MCF 10A (cell line): Measurements from ENCODE around the gene WWP2. TPM values are rescaled to one million over a fixed set of nuclear protein-coding genes. Genes with fewer than 3 reads are reported as not detected.

Experiments
- BruUV-seq: library from RNA; stranded (reverse); fragments of 400-500 nt; replicated peaks from 2 replicates; lab custom pipeline; 2021; lab: Mats Ljungman, UMichigan
- CTCF ChIA-PET: fragments of 300-600 bp; sonication (Branson Sonifier 250); formaldehyde crosslinking; extraction: SDS; loops from one replicate; lab custom pipeline; 2021; ENCODE audit warnings: antibody characterized with exemption, inconsistent platforms; lab: Yijun Ruan, JAX
- POLR2A ChIA-PET: fragments of 300-600, 350-650 bp; sonication (Branson Sonifier 250); formaldehyde crosslinking; extraction: SDS; loops from one replicate; lab custom pipeline; 2020; ENCODE audit warnings: antibody characterized with exemption, inconsistent platforms; lab: Yijun Ruan, JAX
- DNase-seq: peaks from one replicate; pipeline ENCODE4 v3.0.0-alpha.2; 2018; ENCODE audit not compliant: unreplicated experiment
- H3K27ac Mint-ChIP-seq: one replicate; pipeline ENCODE4 v1.8.0; 2022; ENCODE audit warnings: mild to moderate bottlenecking, low read depth, mixed read lengths; ENCODE audit not compliant: unreplicated experiment
- H3K27me3 Mint-ChIP-seq: one replicate; pipeline ENCODE4 v1.8.0; 2022; ENCODE audit warnings: mixed read lengths; ENCODE audit not compliant: insufficient read depth, unreplicated experiment
- H3K36me3 Mint-ChIP-seq: one replicate; pipeline ENCODE4 v1.8.0; 2022; ENCODE audit warnings: mild to moderate bottlenecking, moderate library complexity, mixed read lengths; ENCODE audit not compliant: insufficient read depth, unreplicated experiment
- H3K4me1 Mint-ChIP-seq: one replicate; pipeline ENCODE4 v1.8.0; 2022; ENCODE audit warnings: mixed read lengths; ENCODE audit not compliant: insufficient read depth, unreplicated experiment
- H3K4me3 Mint-ChIP-seq: one replicate; pipeline ENCODE4 v1.8.0; 2022; ENCODE audit warnings: mild to moderate bottlenecking, moderate library complexity, mixed read lengths; ENCODE audit not compliant: unreplicated experiment
- H3K9me3 Mint-ChIP-seq: one replicate; pipeline ENCODE4 v1.8.0; 2022; ENCODE audit warnings: mixed read lengths; ENCODE audit not compliant: unreplicated experiment
- CTCF ChIP-seq: fragments of 200-600 bp; IDR thresholded peaks from one replicate; pipeline ENCODE4 v1.8.0; 2022; ENCODE audit warnings: antibody characterized with exemption, mild to moderate bottlenecking; ENCODE audit not compliant: unreplicated experiment
- intact Hi-C: fragments of 100-400 bp; cut with micrococcal nuclease; formaldehyde crosslinking; loops from 2 replicates; pipeline ENCODE4 v1.14.1; 2022
- total RNA-seq: library from RNA; stranded (reverse); gene quantifications from 2 replicates; pipeline ENCODE4 v1.2.3, GENCODE V29; 2022

WWP2 gene
- total RNA-seq, 1 experiment from 2014 or later, result 30.4 TPM

GRCh38 chr16:69909043-69909442 is 146.9 kb downstream of the WWP2 start:
- CTCF ChIA-PET, result interaction anchor here (0.6 to 2.9 kb wide), 2 partner anchors 21 to 45 kb away, joined by 5 to 10 read pairs; no protein-coding TSS in a partner anchor
- no peak for TF ChIP-seq CTCF
- no peaks in the 10 kb centered on the region for H3K9me3 Mint-ChIP-seq
- no peaks in the 10 kb centered on the region for H3K4me1 Mint-ChIP-seq
- peaks cover 13% of the 10 kb centered on the region for H3K36me3 Mint-ChIP-seq
- no peak overlapping the region for H3K4me3 Mint-ChIP-seq
- no peaks in the 10 kb centered on the region for H3K27me3 Mint-ChIP-seq
- POLR2A ChIA-PET, result no interaction called here
- no peak for DNase-seq
- H3K27ac Mint-ChIP-seq, result no peak overlapping the region
- intact Hi-C loops, result no loop called here
- no TSS peak for BruUV-seq

- Mint-ChIP-seq H3K36me3 (peaks cover 13% of the 10 kb centered on the region), H3K4me3 (no peak overlapping the region), H3K27ac (no peak overlapping the region), H3K9me3 (no peaks in the 10 kb centered on the region), H3K4me1 (no peaks in the 10 kb centered on the region), H3K27me3 (no peaks in the 10 kb centered on the region)
- no TSS peak for BruUV-seq
- no peak for TF ChIP-seq CTCF
- peak; percentile 18 for DNase-seq
- ChIA-PET POLR2A (no interaction called here), CTCF (interaction anchor here (0.6 kb wide), 1 partner anchor 46 kb away, joined by 5 read pairs; no protein-coding TSS in a partner anchor)
- intact Hi-C loops, result no loop called here
These were observed 147.6 kb downstream of the WWP2 start for GRCh38 chr16:69909760-69910159.

- Mint-ChIP-seq H3K36me3 (peaks cover 13% of the 10 kb centered on the region), H3K4me3 (no peak overlapping the region), H3K27ac (no peak overlapping the region), H3K27me3 (no peaks in the 10 kb centered on the region), H3K4me1 (no peaks in the 10 kb centered on the region), H3K9me3 (no peaks in the 10 kb centered on the region)
- CTCF ChIA-PET, result interaction anchor here (0.9 kb wide), 1 partner anchor 19 kb away, joined by 3 read pairs; no protein-coding TSS in a partner anchor
- intact Hi-C loops, result no loop called here
- no peak for DNase-seq
- POLR2A ChIA-PET, result interaction anchor here (0.6 kb wide), 1 partner anchor 1111 kb away, joined by 3 read pairs; no protein-coding TSS in a partner anchor
- no peak for TF ChIP-seq CTCF
- BruUV-seq, result no TSS peak
These were observed 148.8 kb downstream of the WWP2 start for GRCh38 chr16:69910964-69911363.

GRCh38 chr16:69916462-69916861 is 154.3 kb downstream of the WWP2 start:
- Mint-ChIP-seq H3K9me3 (no peaks in the 10 kb centered on the region), H3K27me3 (no peaks in the 10 kb centered on the region), H3K36me3 (peaks cover 11% of the 10 kb centered on the region), H3K4me3 (no peak overlapping the region), H3K27ac (peak overlapping the region; percentile 90), H3K4me1 (peaks cover 12% of the 10 kb centered on the region)
- intact Hi-C loops, result no loop called here
- ChIA-PET POLR2A (no interaction called here), CTCF (interaction anchor here (1.6 kb wide), 1 partner anchor 13 kb away, joined by 14 read pairs; no protein-coding TSS in a partner anchor)
- no TSS peak for BruUV-seq
- DNase-seq, result no peak
- TF ChIP-seq CTCF, result no peak
